AG08396 (cell line): Measurements from ENCODE around the gene FAM53B.
"Not testable (repeated sequence)": the region's sequence is repeated elsewhere in the genome, so short reads cannot be mapped to it uniquely, and the experiment has no call there.

Experiments
- DNase-seq: peaks from one replicate; pipeline ENCODE4 v3.0.0; 2012; ENCODE audit warnings: low spot score, mixed read lengths

Gene FAM53B

DNA sequence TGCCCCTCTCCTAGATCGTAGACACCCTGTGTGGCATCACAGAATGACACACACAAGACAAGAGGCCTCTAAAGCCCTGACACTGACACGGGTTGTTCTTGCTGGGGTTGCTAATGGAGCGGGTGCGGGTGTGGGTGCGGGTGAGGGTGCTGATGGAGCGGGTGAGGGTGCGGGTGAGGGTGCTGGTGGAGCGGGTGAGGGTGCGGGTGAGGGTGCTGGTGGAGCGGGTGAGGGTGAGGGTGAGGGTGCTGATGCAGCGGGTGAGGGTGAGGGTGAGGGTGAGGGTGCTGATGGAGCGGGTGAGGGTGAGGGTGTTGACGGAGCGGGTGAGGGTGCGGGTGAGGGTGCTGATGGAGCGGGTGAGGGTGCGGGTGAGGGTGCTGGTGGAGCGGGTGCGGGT lies 134.0 kb downstream of the FAM53B start:
- not testable (repeated sequence) for DNase-seq

DNA sequence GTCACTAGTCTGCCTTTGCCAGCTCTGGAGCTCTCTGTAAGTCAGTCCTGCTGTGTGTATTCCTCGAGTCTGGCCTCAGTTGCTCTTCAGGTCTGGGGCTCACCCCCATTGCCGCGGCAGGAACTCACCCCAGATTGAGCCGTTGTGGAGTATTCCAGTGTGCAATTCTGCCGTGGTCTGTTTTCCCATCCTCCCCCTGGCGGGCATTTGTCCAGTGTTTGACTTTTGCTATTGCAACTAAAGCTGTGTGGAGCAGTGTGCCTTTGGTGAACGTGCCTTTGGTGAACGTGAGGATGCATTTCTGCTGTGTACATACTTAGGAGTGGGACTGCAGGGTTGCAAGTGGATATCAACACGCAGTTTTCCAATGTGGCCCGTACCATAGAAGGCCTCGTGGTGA lies 134.5 kb downstream of the FAM53B start:
- no peak for DNase-seq

DNA sequence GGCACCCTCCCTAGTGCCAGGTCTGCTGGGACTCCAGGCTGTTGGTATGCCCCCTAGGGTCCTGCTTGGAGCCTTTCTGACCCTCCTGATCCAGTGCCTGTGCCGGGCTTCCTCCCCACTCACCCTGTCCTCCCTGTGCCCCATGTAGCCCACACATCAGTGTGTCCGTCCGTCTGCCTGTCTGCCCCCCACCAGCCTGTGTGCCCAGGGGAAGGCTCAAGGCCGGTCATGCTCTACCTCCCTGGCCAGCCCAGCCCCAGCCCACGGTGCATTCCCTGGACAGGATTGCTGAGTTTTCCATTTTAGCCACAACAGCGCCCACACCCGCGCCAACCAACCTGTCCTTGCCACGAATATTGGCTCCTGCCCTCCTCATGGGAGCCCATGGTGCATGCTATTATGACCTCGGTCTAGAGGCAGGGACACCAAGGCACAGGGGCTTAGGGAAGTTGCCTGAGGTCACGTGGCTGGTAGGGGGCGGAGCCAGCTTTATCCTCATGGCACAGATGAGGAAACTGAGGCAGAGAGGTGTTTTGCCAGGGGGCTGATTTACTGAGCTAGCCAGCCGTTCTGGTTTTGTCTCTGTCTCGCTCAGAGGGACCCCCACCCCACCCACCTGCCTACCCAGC lies 136.0 kb downstream of the FAM53B start:
- no peak for DNase-seq

DNA sequence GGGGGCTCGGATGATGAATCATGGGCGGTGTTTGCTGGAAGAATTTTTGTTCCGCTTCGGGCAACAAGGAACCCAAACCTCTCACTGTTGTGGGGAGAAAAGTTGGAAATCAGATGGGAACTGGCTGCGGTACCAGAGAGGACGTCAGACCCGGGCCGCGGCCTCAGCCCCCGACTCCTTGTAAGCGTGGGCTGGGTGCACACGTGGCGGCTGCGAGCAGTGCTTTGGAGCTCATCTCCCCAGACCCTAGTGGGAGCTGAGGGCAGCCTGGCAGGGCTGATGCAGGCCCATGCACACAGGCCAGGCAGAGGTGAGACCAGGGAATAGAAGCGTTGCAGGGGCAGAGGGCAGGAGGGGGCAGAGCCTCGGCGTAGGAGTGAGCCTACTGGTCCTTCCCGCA lies 136.5 kb downstream of the FAM53B start:
- no peak for DNase-seq

DNA sequence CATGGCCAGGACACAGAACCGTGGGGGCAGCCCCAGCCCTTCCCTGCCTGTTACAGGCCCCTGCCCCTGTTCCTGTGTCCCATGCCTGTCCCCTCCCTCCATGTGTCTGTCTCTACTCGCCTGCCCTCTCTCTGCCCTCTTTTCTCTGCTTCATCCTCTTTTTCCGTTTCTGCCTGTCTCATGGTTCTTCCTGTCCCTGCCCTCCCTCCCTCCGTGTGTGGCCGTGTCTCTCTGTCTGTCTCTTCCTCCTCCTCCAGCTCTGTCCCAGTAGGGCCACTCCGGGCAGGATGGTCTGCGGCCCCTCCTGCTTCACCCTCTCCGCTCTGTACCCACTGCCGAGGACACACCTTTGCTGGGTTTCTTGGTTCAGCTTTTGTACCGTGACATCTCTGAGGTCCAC lies 137.4 kb downstream of the FAM53B start:
- no peak for DNase-seq

DNA sequence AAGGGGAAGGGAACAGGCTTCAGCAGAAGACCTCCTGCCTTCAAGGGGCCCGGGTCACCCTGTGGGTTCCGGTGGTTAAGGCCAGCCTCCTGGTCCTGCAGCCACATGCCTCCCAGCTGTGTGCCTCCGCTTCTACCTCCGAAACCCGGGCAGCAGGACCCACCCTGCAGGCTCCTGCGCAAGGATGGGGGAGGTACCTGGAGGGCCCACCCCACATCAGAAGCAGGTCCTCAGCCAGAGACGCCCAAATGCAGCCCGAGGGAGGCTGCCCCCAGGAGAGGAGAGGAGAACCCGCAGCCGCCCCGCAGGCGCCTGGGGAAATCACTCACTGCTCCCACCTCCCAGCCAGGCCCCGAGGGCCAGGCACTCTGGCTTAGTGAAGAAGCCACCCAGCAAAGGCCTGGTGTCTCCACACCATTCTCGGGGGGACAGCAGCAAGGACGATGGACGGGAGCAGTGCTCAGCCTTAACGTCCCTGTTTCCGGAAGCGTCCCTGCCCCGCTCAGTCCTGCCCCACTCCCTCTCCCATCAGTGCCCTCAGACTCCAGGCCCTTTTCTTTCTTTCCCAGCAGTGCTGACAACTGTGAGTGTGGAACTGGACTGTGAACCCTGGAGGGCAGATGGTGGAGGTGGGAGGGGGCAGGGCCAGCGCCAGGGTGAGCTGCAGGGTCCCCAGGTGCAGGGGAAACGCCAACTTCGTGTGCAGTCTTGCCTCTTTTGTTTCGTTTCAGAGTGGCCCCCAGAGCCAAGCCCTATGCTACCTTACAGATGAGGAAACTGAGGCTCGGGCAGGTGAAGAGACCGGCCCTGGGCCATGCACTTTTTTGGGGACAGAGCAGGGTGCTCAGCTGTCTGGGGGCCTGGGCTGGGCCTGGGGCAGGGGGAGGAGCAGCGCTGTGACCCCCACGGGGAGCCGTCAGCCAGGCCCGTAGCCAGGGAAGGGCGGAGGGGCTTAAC lies 138.0 kb downstream of the FAM53B start:
- DNase-seq, result no peak

DNA sequence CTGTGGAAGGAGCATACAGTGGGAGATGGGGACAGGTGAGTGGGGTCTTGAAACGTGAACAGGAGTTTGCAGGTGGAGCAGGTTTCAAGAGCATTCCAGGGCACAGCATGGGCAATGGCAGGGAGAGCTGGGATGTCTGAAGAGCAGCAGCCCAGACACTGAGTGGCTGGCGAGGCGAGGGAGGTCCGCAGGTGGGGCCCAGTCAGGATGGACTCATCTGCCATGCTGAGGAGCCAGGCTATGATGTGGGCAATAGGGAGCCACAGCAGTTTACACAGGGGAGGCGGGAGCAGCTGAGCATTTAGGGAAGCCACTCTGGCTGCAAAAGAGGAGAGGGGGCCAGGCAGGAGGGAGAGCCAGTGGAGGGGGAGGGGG lies 138.7 kb downstream of the FAM53B start:
- DNase-seq, result no peak

DNA sequence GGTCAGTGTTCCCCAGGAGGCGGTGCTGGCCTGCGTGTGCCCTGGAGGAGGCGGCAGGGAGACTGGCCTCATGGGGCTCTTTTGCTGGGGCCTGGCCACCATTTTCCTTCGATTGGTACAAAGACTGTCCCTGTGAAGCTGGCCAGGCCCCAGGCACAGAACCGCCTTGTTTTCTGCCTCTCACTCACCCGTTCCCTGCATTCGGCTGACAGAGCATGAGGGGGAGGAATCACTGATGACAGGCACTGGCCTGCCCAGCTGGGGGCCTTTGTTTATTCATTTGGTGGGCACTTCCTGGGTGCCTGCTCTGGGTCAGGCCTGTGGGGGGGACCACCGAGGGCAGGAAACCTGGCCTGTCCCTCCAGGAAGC lies 139.2 kb downstream of the FAM53B start:
- DNase-seq, result no peak

DNA sequence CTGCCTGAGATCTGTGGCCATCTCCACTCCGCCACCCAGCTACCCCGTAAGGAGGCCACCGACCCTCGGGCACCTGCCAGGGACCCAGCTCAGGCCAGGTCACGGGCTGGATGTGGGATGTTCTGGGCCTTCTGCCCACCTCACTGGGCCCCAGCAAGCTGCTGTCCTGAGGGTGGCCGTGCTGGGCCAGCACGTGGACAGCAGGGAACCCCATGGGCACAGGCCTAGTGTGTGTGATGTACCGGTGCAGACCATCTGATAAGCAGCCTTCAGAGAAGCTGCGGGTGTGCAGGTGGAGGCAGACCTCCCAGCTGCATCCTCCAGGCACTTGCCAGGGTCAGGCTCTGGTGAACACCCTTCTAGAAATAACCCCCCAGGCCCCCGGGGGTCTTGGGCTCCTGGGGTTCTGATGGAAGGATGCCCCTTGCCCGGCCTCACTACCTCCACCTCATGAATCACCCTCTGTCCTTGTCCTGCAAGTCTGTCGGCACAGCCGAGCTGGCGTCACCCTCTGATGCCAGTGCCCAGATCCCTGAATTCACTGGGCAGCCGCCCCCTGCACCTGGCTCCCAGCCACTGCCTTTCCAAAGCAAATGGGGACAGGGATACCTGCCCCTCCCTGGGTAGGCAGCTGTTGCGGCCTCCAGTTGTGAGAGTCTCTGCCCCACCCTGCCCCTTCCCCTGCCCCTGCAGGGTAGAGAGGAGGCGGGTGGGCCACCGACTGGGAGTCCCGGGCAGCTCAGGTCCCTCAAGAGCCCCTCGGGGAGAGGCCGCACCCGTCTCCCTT lies 139.8 kb downstream of the FAM53B start:
- no peak for DNase-seq

DNA sequence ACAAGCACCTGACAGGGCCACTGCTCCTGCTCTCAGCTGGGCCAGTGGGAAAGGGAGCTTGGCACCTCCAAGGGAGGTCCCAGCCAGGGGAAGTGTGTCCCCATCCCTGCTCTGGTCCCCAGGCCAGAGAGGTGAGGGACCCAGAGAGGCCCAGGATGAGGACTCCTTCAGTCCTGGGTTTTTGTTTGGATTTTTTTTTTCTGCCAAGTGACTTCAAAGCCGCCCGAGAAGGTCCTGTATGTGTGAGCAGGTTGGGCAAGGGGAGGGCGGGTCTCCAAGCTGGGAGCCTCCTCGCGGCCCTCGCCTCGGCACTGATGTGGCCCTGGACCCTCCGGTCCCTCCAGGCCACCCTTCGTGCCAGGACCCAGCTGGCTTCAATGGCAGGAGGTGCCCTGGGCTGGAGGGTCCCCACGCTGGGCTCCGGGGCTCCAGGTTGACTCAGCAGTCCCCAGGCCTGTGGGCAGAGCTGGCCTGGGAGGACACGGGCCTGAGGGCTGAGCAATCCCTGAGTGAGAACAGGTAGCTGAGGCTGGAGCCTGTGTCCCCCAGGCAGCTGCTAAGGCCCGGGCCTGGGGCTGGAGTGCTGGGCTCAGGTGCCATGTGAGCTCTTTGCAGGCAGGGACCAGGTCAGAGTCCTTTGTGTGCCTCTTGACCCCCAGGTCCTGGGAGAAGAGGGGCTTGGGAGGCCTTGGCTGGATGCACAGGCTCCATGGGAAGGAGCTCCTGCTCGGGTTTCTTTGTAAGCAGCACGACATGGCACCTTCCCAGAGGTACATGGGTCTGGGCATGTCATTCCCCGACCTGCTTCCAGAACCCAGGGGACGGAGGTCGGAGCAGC lies 140.6 kb downstream of the FAM53B start:
- DNase-seq, result no peak

DNA sequence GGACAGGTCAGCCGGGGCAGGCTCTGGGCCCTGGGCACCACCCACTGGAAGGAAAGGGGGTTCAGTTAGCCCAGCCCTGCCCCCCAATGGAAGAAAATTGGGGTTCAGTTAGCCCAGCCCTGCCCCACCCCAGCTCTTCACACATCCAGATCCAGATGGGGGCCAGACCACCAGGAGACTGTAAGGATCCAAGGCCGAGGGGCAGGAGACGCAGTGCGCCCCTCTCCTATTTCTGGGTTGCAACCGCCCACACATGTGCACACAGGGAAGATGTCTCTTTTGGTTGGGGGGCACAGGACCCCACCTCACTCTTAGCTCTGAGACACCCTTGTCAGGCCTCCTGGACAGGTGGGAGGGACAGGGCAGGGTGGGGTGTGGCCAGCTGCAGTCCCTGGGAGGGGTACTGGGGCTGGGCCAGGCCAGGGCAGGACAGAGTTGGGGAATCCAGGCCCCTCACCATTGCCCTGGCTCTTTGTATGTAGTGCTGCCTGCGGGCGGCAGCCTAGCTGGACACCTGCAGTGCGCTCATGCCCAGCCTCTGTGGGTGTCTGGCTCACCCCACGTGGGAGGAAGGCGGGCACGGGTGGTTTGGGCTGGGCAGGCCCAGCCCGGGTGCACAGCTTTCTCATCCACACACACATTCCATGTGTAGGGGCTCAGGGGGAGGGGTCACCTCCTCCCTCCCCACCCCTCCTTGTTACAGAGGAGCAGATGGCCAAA lies 141.4 kb downstream of the FAM53B start:
- no peak for DNase-seq

DNA sequence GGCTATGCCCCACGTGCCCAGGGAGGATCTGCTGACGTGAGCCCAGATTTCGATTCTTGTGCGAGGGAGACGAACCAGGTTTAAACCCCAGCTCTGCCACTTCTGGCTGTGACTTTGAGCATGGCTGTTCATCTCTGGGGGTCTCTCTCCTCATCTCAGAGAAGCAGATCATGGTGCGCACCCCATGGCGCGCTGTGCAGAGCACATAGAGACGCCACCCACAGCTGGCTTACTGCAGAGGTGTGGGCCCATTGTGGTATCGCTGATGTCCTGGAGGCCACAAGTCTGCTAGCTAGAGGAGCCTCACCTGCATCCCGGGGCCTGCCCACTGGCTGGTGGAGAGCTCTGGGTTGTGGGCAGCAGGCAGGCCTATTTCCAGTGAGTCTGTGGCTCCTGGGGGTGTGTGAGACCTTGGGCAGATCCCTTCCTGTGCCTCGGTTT lies 142.0 kb downstream of the FAM53B start:
- DNase-seq, result no peak

DNA sequence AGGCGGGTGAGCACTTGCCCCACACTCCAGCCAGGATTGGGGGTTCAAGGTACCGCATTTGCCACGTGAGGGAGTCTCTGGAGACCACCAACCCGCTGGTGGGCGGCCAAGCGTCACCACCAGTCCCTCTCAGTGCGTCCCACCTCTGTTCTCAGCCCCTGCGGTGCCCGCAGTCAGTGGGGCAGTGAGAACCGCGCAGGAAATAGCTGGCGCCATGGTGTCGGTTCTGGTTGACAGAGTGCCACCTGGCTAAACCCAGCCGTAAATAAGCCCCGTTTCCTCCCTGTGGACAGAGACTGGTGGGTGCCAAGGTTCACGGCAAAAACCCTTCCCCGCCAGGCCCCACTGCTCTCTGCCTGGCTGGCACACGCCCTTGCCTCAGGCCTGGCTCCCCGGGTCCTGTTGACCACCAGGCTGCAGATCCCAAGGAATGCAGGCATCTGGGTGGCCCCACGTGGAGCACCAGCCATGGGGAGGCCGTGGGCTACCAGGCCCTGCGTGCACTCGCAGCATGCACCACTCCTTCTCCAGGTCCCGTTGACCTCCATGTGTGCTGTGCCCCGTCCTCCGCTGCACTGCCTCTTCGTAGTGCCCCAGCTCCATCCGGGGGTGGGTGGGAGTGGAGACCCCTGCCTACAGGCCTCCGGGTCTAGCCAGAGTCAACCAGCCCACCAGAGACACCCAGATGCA lies 142.6 kb downstream of the FAM53B start:
- DNase-seq, result no peak

DNA sequence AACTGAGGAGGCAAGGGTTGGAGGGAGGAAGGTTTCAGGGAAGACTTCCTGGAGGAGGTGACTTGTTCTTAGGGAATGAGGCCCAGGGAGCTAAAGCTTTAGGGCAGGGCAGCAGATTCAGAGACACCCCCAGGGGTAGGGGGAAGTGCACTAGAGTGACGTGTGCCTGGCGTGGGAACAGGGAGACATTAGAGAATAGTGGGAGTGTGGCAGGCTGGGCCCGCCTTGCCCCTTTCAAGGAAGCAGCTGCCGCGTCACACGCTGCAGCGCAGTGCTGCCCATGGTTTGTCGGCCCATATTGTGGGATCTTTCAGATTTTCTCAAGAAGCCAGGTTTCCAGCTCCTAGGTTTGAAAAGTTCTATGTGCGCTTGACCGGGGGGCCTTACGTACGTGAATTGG lies 143.2 kb downstream of the FAM53B start:
- no peak for DNase-seq

DNA sequence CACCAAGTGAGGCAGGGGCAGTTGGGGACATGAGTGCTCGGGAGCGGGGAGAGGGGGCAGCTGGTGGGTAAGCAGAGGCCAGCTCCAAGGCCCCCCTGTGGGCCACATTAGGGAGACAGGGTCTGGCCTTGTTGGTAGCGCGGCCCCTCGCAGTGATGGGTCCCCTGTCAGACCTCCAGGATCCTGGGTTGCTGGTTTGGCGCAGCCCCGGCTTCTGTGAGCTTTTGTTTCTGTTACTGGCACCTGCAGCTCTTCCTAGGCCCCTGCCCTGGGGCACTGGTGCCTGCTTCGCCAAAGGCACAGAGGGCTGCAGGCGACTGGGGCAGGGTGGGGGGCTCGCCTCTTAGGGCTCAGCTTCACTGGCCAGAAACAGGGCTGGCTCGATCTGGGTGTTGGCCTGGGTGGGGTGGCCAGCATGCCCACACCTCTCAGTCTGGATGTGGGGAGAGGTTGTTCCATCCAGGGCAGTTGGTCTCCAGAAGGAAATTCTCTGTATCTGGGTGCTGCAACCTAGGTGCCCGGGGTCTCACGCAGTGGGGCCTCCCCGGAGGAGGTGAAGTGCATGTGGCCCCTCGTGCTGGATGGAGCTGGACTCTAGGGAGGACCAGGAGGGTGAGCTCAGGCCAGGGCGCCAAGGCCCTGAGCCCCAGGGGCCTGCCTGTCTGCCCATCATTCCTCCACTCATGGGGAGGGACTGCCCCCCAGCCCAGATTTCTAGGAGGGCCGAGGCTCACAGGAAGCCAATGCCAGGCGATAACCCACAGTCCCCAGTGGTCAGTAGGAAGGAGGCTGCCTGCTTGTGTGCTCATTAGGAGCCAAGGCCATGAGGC lies 143.9 kb downstream of the FAM53B start:
- DNase-seq, result no peak

DNA sequence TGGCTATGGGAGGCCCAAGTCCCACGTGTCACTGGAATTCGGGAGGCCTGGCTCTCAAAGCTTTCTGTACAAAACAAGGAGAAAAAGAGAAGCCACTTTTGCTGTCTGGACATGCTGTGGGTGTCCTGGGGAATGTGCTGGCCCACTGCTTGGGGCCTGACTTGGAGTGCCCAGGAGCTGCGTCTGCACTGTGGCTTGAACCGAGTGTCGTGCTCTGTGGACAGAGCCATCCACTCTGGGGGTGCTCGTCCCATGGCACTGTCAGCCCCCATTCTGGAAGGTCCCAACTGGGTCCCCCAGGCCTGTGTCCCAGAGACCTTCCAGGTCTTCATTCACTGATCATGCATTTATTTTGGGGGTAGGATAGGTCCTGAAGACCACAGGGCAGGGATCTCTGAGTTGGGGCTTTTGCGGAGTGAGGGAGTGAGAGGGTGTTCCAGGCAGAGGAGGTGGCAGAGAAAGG lies 144.6 kb downstream of the FAM53B start:
- DNase-seq, result no peak

DNA sequence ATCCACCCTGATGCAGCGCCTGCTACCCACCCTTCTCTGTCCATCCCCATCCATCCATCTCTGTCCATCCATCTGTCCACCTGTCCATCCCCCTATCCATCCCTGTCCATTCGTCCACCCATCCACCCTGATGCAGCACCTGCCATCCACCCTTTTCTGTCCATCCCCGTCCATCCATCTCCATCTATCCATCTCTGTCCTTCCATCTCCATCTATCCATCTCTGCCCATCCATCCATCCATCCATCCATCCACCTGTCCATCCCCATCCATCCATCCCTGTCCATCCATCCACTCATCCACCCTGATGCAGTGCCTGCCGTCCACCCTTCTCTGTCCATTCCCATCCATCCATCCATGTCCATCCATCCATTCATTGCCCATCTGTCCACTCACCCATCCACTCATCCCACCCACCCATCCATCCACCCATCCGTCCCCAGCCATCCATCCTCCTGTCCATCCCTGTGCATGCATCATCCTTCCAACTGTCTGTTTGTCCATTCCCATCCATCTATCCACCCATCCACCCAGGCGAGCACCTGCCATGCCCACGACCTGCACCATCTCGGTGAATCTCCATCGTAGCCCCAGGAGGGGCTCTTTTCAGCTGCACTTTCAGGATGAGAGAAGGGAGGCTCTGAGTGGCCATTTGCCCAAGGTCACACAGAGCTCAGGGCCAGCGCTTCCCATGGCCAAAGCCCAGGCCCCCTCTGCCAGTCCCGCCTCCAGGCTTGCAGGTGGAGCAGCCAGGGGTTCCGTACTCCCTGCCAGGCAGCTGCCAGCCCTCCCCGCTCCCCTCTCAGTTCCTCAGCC lies 145.2 kb downstream of the FAM53B start:
- DNase-seq, result no peak

DNA sequence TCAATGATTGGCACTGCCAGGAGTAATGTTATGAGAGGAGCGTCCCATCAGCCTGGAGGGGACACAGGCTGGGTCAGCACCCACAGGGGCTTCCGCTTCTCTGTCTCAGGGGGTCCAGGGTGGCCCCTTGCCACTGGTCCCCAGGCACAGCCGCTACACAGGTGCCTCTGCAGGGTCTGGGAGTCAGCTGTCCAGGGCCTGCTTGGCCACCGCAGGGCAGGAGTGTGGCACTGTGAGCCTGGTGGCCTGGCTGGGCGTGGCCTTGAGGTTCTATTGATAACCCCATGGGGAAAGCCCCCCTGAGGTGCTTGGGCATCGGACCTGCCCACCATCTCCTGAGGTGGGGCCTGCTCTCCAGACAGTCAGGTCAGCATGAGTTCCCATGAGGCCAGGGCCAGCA lies 146.0 kb downstream of the FAM53B start:
- no peak for DNase-seq

DNA sequence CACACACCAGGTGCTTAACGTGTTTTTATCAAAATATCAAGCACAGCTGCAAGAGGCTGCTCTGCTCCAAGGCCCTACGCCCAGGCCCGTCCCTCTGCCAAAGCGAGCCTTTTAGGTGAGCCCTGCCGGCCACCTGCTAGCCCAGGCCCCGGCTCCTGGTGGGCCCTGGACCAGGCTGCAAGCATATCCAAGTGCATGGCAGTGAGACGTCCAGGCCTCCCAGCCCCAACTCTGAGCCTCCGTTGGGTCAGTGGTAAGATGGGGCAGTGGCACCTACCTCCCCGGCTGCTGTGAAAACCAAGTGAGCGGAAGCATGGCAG lies 146.4 kb downstream of the FAM53B start:
- no peak for DNase-seq
